ENCODE data around the gene ELOVL6. TPM values are rescaled to one million over a fixed set of nuclear protein-coding genes. Genes with fewer than 3 reads are reported as not detected.

The ELOVL6 gene
- total and polyA plus RNA-seq, 2 of the 4 experiments (the other 2 are of a cell fraction) = 17.9 to 19.0 TPM

DNA sequence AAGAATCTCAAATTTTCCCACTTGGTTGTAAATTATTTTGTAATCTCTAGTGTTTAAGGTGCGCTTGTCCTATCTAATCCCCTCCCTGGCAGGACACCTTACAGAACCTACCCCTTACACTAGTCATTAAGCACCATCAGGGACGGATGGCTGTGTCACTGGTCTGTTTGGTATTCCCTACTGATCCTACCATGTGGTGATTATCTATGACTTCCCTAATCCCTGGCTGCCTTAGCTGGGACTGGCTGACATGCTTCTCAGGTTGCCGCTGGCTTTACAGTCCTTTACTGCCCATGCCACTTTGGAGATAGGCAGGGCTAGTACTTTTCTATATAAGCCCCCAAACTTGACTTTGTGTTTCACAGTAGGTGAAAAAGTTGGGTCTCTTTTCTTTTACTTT lies 58.6 kb downstream of the ELOVL6 start:
- Histone ChIP-seq H2BK120ac (ENCODE audit: low read depth, low read length) (no peak overlapping the region), H3K18ac (ENCODE audit: low read depth, low read length) (no peak overlapping the region), H4K91ac (ENCODE audit: insufficient read depth, low read depth, low read length) (no peak overlapping the region), H2AK5ac (ENCODE audit: low read depth, low read length) (no peak overlapping the region), H4K5ac (ENCODE audit: low read depth, low read length) (no peak overlapping the region), H3K4ac (ENCODE audit: low read depth, low read length) (no peak overlapping the region), H3K4me2 (ENCODE audit: low read depth, low read length) (no peak overlapping the region), H4K20me1 (ENCODE audit: insufficient read depth, low read length) (no peaks in the 10 kb centered on the region), H2BK20ac (ENCODE audit: low read depth, low read length) (no peak overlapping the region), H3K36me3 (ENCODE audit: control insufficient read depth, insufficient read depth, low read length) (no peaks in the 10 kb centered on the region), H3K23ac (ENCODE audit: low read depth, low read length) (no peak overlapping the region), H3K9me3 (ENCODE audit: control insufficient read depth, insufficient read depth, low read length) (no peaks in the 10 kb centered on the region), H3K14ac (replicated peaks; ENCODE audit: low read depth, low read length) (no peak overlapping the region), H3K27me3 (ENCODE audit: control insufficient read depth, insufficient read depth, low read length) (no peaks in the 10 kb centered on the region), H3K4me1 (ENCODE audit: control insufficient read depth, insufficient read depth, low read length) (no peaks in the 10 kb centered on the region; the same call in 1 of the 2 replicates), H3K9me1 (ENCODE audit: insufficient read depth, low read length) (no peaks in the 10 kb centered on the region), H2BK15ac (ENCODE audit: low read depth, low read length) (no peak overlapping the region), H2AFZ (replicated peaks; ENCODE audit: low read length, poor library complexity) (no peak overlapping the region), H2BK5ac (ENCODE audit: low read depth, low read length, poor library complexity, severe bottlenecking) (no peak overlapping the region), H3K56ac (ENCODE audit: extremely low read depth, insufficient read depth, low read length) (no peak overlapping the region), H3K9ac (ENCODE audit: low read depth, low read length) (no peak overlapping the region), H3K27ac (ENCODE audit: insufficient read depth, low read length) (no peak overlapping the region), H3K79me1 (ENCODE audit: low read depth in 1 of 2, low read length in 2 of 2) (peaks cover 0 to 6% of the 10 kb centered on the region in 2 experiments; a peak in 1 of 4 replicates), H4K8ac (ENCODE audit: low read depth in 2 of 2, low read length in 2 of 2) (no peak overlapping the region), H3K4me3 (ENCODE audit: insufficient read depth, low read depth, low read length) (no peak overlapping the region), H2AK9ac (replicated peaks; ENCODE audit: low read depth, low read length, poor library complexity) (no peak overlapping the region)
- POLR2A ChIA-PET (ENCODE audit: unreplicated experiment) = no interaction called here
- no TSS peak for BruUV-seq (replicated peaks)
- in situ Hi-C loops (cut with MboI; ENCODE audit: low sequenced_read_pairs) (no loop called here), intact Hi-C loops (cut with micrococcal nuclease) (no loop called here), dilution Hi-C loops (cut with HindIII; ENCODE audit: low sequenced_read_pairs, unreplicated experiment) (no loop called here)
- CTCF ChIA-PET = no interaction called here
- no peak for TF ChIP-seq RAD21 (IDR thresholded peaks at IDR 0.05; ENCODE audit: low read length)
- TF ChIP-seq MAFK (IDR thresholded peaks at IDR 0.05; ENCODE audit: low read depth, low read length) = no peak
- no peak for TF ChIP-seq CEBPB (IDR thresholded peaks at IDR 0.05; ENCODE audit: low read depth, low read length)
- no peak for TF ChIP-seq CHD1 (IDR thresholded peaks at IDR 0.05; ENCODE audit: low read depth, low read length)
- TF ChIP-seq NFE2L2 (IDR thresholded peaks at IDR 0.05; ENCODE audit: low read depth, low read length) = no peak
- no peak for TF ChIP-seq FOS (IDR thresholded peaks at IDR 0.05; ENCODE audit: low read depth, low read length)
- TF ChIP-seq MAZ (IDR thresholded peaks at IDR 0.05; ENCODE audit: borderline replicate concordance, low read depth, low read length) = no peak
- no peak for TF ChIP-seq ELK1 (IDR thresholded peaks at IDR 0.05; ENCODE audit: borderline replicate concordance, low read depth, low read length)
- TF ChIP-seq SMC3 (IDR thresholded peaks at IDR 0.05; ENCODE audit: low read depth, low read length) = no peak
- TF ChIP-seq MXI1 (IDR thresholded peaks at IDR 0.05; ENCODE audit: borderline replicate concordance, low read depth, low read length) = no peak
- no peak for TF ChIP-seq POLR2A (IDR thresholded peaks at IDR 0.05; ENCODE audit: low read depth, low read length)
- TF ChIP-seq RCOR1 (IDR thresholded peaks at IDR 0.05; ENCODE audit: insufficient replicate concordance, low read length) = no peak
- TF ChIP-seq BHLHE40 (IDR thresholded peaks at IDR 0.05; ENCODE audit: low read depth, low read length) = no peak
- DNase-seq = no peak
- no CpG with 5 or more reads among the region's 3 CpGs for whole genome bisulfite sequencing, 2 experiments (ENCODE audit: extremely low coverage in 2 of 2, insufficient read length in 1 of 2)
- ATAC-seq (ENCODE audit: low read depth) = no peak
